Cardiac fibroblast (primary cell): Measurements from ENCODE around the gene EBP.
A peak's percentile ranks its signal among the peaks of the same experiment; 100 is the strongest.

ENCODE experiments used
- DNase-seq, 2 donors: peaks; one replicate each; pipeline versions ENCODE4 v3.0.0 to v3.0.0-alpha.2; 2010; ENCODE audit warnings: low read depth in 2 of 2
- H3K4me3 ChIP-seq, 2 donors: replicated peaks in 1 of 2; 1 replicate in 1 of 2; 2 replicates in 1 of 2; pipeline ENCODE4 v1.5.1; 2011; ENCODE audit warnings: low read depth in 2 of 2, low read length in 2 of 2, mild to moderate bottlenecking in 2 of 2, moderate library complexity in 1 of 2
- CTCF ChIP-seq: IDR thresholded peaks from one replicate; pipeline ENCODE4 v1.5.1; 2011; ENCODE audit warnings: low read depth, mild to moderate bottlenecking, low read length, inconsistent platforms

Gene EBP

DNA sequence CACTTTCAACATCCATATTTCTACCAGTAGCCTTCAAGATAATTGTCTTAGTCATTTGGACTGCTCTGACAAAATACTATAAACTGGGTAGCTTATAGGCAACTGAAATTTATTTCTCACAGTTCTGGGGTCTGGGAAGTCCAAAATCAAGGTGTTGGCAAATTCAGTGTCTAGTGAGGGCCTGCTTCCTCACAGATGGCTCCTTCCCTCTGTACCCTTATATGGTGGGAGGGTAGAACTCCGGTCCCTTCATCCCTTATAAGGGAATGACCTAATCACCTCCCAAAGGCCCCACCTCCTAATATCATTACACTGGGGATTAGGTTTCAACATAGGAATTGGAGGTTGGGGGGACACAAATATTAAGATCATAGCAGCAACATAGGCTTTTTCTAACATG lies 10.6 kb downstream of the EBP start:
- peak; percentile 12 to 40 for DNase-seq

GRCh38 chrX:48533165-48533564 lies 11.6 kb downstream of the EBP start:
- no peak overlapping the region for H3K4me3 ChIP-seq
- no peak for TF ChIP-seq CTCF
- no peak for DNase-seq

More for the DNA sequence above, 10.6 kb downstream of the EBP start:
- H3K4me3 ChIP-seq, result no peak overlapping the region
- no peak for TF ChIP-seq CTCF

DNA sequence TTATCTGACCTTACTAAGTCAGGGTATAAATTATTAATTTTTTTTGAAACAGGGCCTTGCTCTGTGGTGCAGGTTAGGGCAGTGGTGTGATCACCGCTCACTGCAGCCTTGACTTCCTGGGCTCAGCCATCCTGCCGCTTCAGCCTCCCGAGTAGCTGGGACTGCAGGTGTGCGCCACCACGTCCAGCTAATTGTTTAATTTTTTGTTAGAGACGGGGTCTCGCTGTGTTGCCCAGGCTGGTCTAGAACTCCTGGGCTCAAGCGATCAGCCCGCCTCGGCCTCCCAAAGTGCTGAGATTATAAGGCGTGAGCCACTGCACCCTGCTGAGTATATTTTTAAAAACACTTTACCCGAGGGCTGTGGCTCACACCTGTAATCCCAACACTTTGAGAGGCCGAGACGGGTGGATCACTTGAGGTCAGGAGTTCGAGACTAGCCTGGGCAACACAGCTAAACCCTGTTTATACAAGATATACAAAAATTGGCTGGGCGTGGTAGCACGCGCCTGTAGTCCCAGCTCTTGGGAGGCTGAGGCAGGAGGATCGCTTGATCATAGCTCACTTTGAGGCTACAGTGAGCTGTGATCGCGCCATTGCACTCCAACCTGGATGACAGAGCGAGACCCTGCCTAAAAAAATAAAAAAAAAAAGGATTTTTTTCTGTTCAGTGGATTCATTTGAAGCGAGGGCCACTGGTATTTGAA lies 17.2 kb downstream of the EBP start:
- DNase-seq, result no peak
- peak overlapping the region; percentile 18 to 22 for H3K4me3 ChIP-seq
- no peak for TF ChIP-seq CTCF

- no peak for TF ChIP-seq CTCF
- H3K4me3 ChIP-seq, result peak within 1 kb of the TSS; percentile 67 to 71
- peak; percentile 98 for DNase-seq
Measured at GRCh38 chrX:48539345-48540027, 17.9 kb downstream of the EBP start, which contains the start of gene TBC1D25. Gene TBC1D25, plus strand, starts transcription at chrX:48539714. Its CDS starts 84 bp downstream, at chrX:48539798.

DNA sequence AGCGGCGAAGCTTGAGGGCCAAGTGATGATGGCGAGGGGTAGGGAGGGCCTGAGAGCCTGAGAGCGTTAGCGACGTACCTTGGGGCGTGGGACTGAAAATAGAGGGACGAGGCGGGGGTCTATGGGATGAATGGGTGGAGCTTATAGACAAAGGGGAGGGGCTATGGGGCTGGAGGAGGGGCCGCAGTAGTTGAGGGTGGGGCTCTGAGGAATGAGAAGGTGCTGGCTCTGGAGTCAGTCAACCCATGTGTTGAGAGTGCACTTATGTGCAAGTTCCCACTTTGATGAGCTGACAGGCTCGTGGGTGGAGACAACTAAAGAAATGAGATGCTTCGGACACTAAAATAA lies 18.4 kb downstream of the EBP start:
- peak overlapping the region; percentile 67 to 71 for H3K4me3 ChIP-seq
- peak; percentile 41 to 59 for DNase-seq
- no peak for TF ChIP-seq CTCF

DNA sequence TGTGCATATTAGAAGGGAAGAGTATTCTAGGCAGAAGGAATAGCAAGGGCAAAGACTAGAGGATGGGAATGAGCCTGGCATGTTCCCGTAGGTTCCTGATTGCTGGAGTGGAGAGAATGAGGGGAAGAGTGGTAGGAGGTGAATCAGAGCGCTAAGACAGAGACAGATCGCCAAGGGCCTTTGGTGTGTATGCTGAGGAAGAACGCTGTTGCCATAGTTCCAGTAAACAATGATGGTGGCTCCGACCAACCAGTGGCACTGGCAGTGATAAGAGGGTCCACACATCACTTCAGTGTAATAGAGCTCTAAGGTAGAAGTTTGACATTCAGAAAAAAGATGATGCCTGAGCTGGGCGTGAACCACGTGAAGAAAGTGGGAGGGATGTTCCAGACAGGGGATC lies 18.9 kb downstream of the EBP start:
- peak overlapping the region; percentile 67 to 71 for H3K4me3 ChIP-seq
- no peak for DNase-seq
- TF ChIP-seq CTCF, result no peak
